NCI-H2227 (cell line): ENCODE data around the gene ARHGAP23.
"Not testable (repeated sequence)": the region's sequence is repeated elsewhere in the genome, so short reads cannot be mapped to it uniquely, and the experiment has no call there.

Experiments
- DNase-seq: peaks from one replicate; lab custom pipeline; 2025; ENCODE audit not compliant: unreplicated experiment; lab: John Stamatoyannopoulos, UW

Gene ARHGAP23

DNA sequence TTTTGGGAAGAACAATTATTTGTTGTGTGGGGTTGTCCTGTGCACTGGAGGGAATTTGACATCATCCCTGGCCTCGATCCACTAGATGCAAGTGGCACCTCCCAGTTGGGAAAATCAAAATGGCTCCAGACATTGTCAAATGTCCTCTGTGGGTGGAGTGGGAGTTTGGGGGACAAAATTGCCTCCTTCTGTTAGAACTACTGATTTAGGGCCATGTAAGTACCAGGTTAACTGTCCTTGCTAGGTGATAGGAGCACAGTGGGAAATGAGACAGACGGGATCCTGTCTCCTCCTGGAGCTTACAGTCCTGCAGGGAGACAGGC, 56.8 kb downstream of the ARHGAP23 start:
- no peak for DNase-seq

DNA sequence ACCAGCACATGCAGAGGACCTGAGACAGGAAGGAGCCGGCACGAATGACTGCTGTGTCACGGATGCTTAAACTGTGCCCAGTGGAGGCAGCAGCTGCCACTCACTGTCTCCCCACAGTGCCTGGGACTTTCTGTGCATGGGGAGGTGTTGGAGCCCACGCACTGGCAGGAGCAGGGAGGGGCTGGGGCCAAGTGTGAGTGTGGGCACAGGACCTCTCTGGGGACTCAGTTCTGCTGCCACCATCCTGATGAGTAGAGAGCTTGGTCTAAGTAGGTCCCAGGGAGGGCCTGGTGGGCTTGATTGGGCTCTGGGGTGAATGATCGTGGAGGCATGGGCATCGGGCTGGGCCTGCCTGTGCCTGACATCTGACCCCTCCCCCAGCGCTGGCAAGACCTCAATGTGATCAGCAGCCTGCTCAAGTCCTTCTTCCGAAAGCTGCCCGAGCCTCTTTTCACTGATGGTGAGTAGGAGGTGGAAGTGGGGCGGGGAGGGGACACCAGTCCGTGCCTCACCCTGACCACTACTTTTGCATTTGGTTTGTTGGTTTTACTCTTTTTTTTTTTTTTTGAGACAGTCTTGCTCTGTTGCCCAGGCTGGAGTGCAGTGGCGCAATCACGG, 57.5 kb downstream of the ARHGAP23 start:
- DNase-seq, result not testable (repeated sequence)

DNA sequence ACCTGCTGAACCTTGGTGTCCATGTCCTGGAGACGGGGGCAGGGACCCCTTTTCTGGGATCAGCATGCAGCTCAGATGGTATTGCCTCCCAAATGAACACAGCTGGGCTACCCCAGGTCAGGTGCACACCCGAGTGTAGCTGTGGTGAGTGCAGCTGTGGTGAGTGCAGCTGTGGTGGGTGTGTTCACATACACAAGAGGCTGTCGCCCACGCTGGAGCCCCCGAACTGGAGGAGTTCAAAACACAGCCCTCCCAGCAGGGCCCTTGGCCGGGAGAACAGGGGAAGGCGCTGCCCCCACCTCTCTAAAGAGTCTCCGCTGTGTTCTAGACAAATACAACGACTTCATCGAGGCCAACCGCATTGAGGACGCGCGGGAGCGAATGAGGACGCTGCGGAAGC, 61.5 kb downstream of the ARHGAP23 start:
- DNase-seq, result not testable (repeated sequence)

DNA sequence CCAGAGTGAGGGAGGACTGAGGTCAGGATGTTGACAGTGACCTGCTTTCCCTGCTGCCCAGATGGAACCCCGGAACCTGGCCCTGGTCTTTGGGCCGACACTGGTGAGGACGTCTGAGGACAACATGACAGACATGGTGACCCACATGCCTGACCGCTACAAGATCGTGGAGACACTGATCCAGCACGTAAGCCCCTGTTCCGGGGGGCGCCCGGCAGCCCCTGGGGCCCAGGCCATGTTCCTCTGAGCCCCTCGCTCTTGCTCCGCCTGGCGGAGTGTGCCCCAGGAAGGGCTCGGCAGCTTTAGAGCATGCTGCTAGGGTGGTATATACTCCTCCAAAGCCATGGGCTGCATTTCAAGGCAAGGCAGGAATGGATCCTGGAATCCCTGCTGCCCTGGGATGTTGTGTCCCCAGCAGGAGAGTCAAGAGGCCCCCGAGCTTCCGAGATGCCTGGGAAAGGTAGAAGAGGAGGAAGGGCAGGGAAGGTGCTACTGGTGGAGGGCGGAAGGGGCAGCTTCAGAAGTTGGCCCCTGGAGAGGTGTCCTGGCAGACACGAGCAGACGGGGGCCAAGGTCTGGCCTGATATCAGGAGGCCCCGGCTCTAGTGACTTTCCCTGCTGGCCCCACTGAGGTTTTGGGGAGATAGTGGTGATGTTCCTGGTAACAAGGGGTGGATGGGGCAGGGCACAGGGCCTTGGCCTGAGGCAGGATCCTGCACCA, 63.2 kb downstream of the ARHGAP23 start:
- not testable (repeated sequence) for DNase-seq

- peak; percentile 93 for DNase-seq
Observed at GRCh38 chr17:38492067-38493040, 64.1 kb downstream of the ARHGAP23 start.

DNA sequence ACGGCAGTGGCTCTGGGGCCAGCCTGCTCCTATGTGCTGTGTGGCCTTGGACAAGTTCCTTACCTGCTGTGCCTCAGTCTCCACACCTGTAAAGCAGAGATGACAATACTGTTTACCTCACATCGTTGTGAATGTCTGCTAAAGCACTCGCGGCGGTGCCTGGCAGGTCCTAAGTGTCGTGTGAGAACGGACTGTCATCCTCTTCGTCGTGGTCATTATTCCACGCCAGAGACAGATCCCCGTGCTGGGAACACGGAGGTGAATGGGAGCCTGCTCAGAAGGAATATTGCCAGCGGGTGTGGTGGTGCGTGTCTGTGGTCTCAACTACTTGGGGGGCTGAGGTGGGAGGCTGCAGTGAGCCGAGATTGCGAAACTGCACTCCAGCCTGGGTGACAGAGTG, 65.9 kb downstream of the ARHGAP23 start:
- not testable (repeated sequence) for DNase-seq

GRCh38 chr17:38497656-38498055, 69.4 kb downstream of the ARHGAP23 start:
- not testable (repeated sequence) for DNase-seq

DNA sequence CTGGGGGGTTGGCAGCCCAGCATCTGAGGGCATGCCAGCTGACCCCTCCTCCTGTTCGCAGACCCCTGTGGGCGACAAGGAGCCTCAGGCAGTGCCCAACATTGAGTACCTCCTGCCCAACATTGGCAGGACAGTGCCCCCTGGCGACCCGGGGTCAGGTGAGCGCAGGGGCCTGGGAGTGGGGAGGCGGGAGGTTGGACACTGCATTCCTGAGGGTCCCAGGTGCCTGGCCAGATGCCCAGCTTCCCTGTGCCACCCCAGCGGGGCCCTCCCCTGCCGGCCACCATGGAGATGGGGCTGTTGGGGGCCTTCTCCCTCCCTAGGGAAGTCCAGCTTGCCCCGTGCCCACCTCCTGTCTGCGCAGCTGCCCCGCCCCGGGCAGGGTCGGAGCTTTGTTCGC, 70.1 kb downstream of the ARHGAP23 start:
- no peak for DNase-seq

DNA sequence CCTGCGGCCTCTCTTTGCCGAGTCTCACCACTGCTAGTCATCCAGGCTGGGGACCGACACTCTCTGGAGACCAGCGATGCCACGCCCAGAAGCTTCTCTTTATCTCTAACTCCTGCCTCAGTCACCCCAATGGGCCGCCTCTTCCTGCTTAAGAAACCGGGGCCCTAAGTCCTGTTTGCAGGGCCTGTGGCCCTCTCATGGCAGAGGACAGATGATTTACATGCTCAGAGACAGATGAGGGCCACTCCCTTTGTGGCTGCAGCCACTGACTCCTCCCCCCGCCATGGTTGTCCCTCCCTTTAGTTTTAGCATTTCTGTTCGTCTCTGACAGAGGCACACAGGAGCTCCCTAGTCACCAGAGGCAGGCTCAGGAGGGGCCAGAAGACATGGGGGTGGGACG, 71.0 kb downstream of the ARHGAP23 start:
- DNase-seq, result not testable (repeated sequence)

DNA sequence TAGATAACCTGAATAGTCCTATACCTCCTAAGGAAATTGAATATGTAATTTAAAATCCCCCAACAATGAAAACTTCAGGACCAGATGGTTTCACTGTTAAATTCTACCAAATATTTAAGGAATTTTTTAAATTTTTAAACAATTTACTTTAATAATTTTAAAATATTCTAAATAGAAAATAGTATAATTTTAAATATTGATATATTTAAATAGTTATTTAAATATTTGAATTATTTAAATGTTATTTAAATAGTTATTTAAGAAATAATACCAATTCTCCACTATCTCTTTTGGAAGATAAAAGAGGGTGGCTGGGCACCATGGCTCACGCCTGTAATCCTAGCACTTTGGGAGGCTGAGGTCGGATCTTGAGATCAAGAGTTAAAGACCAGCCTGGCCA, 73.5 kb downstream of the ARHGAP23 start:
- DNase-seq, result not testable (repeated sequence)

GRCh38 chr17:38503286-38503913, 75.1 kb downstream of the ARHGAP23 start:
- not testable (repeated sequence) for DNase-seq

- no peak for DNase-seq
Observed at GRCh38 chr17:38504216-38504615, 76.0 kb downstream of the ARHGAP23 start.

GRCh38 chr17:38507436-38507835, 79.2 kb downstream of the ARHGAP23 start:
- no peak for DNase-seq

DNA sequence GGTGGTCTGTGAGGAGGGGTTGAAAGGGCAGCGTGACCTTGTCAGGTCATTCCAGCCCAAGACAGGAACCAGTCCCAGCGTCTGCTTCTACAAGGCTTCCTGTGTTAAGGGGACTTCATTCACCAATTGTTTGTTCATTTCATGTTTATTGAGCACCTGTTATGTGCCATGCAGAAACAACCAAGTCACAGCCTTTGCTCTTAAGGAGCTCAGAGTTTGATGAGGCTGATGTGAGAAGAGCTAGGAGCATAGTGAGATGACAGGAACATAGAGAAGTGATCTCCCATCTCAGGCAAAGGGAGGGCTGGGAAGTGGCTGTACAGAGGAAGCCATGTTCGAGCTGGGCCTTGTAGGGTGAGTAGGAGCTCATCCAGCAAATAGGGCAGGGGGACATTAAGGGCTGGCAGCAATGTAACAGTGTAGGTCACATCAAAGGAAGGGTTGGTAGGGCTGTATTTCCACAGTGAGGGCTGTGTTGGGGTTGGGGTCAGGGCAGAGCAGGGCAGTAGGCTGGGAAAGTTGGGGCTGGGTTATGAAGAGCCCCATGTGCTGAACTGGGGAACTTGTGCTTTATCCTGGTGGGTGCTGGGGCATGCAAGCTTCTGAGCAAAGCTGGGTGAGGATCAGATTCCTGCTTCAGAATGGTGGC, 79.8 kb downstream of the ARHGAP23 start:
- DNase-seq, result no peak

DNA sequence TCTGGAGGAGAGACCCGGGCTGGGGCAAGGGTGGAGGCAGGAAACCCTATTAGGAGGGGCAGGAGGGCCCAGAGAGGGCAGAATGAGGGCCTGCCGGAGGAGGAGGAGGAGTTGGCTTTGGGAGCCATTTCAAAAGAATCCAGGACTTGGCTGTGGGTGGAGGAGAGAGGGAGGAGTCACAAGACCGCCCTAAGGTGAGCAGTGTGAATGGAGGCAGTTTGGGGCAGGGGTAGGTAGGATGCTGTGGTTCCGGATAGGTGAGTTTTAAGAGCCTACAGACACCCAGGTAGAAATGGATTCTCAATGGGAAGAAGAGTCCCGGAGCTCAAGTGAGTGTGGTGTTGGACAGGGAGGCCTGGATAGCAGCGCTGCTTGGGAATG, 80.3 kb downstream of the ARHGAP23 start:
- DNase-seq, result no peak

GRCh38 chr17:38508954-38509771, 80.9 kb downstream of the ARHGAP23 start:
- DNase-seq, result no peak

- no peak for DNase-seq
Observed at GRCh38 chr17:38509772-38510420, 81.6 kb downstream of the ARHGAP23 start.

DNA sequence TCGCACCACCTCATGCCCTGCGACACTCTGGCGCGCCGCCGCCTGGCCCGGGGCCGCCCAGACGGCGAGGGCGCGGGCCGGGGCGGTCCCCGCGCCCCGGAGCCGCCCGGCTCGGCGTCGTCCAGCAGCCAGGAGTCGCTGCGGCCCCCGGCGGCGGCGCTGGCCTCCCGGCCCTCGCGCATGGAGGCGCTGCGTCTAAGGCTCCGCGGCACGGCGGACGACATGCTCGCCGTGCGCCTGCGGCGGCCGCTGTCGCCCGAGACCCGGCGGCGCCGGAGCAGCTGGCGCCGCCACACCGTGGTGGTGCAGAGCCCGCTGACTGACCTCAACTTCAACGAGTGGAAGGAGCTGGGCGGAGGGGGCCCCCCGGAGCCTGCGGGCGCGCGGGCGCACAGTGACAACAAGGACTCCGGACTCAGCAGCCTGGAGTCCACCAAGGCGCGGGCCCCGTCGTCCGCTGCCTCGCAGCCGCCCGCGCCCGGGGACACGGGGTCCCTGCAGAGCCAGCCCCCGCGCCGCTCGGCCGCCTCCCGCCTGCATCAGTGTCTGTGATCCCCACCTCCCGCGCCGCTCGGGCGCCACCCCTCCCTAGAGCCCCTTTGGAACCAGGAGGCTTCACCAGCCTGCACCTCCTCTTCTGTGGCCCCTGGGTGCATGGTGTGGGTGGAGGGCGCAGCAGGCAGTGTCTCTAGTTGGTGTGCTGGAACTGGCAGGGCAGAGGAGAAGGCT, 82.3 kb downstream of the ARHGAP23 start:
- no peak for DNase-seq
